Measurements from ENCODE around the gene KCNMA1.

DNA sequence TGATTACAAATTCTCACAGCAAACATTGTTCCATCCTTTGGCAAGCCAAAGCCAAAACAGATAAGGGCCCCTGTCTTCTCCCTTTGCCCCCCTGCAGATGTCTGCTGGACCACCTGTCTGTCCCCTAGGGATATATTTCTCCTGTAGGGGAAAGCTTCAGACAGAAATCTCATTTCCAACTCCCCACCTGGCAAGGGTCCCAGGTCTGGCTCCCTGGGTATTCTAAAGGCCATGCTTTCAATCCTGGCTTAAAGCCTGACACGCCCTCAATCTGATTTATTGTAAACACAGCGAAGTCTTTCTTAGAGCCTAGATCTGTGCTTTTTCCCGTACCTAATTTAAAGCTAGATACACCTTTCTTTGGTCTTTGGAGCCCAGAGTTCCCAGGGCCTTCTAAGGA is 66.1 kb downstream of the KCNMA1 start:
- TF ChIP-seq POLR2AphosphoS5 (IDR thresholded peaks at IDR 0.05) (no peak), POLR2A (IDR thresholded peaks at IDR 0.05; ENCODE audit: low read depth) (no peak)
- TF ChIP-seq, protein P1, sequence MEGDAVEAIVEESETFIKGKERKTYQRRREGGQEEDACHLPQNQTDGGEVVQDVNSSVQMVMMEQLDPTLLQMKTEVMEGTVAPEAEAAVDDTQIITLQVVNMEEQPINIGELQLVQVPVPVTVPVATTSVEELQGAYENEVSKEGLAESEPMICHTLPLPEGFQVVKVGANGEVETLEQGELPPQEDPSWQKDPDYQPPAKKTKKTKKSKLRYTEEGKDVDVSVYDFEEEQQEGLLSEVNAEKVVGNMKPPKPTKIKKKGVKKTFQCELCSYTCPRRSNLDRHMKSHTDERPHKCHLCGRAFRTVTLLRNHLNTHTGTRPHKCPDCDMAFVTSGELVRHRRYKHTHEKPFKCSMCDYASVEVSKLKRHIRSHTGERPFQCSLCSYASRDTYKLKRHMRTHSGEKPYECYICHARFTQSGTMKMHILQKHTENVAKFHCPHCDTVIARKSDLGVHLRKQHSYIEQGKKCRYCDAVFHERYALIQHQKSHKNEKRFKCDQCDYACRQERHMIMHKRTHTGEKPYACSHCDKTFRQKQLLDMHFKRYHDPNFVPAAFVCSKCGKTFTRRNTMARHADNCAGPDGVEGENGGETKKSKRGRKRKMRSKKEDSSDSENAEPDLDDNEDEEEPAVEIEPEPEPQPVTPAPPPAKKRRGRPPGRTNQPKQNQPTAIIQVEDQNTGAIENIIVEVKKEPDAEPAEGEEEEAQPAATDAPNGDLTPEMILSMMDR (IDR thresholded peaks at IDR 0.05), result no peak
